ENCODE measurements around the gene ZBED5.
"Not testable (repeated sequence)": the region's sequence is repeated elsewhere in the genome, so short reads cannot be mapped to it uniquely, and the experiment has no call there.

The ZBED5 gene

GRCh38 chr11:10857709-10858438 lies at the start of gene ZBED5:
Gene ZBED5, minus strand, starts transcription at chr11:10858053. Its CDS starts 3,108 bp downstream, at chr11:10854945.
- peak; percentile 96 for DNase-seq

GRCh38 chr11:10906521-10906920 lies 48.7 kb upstream of the ZBED5 start:
- DNase-seq: no peak

GRCh38 chr11:10902301-10903063 lies 44.6 kb upstream of the ZBED5 start:
- no peak for DNase-seq

GRCh38 chr11:10900681-10901415 lies 43.0 kb upstream of the ZBED5 start:
- no peak for DNase-seq

- DNase-seq: no peak
These were observed 41.4 kb upstream of the ZBED5 start for GRCh38 chr11:10899121-10899830.

GRCh38 chr11:10898763-10899025 lies 40.8 kb upstream of the ZBED5 start:
- no peak for DNase-seq

- DNase-seq: no peak
These were observed 40.3 kb upstream of the ZBED5 start for GRCh38 chr11:10898003-10898762.

- no peak for DNase-seq
These were observed 39.3 kb upstream of the ZBED5 start for GRCh38 chr11:10897150-10897549.

GRCh38 chr11:10896493-10896892 lies 38.6 kb upstream of the ZBED5 start:
- no peak for DNase-seq

GRCh38 chr11:10895285-10895684 lies 37.4 kb upstream of the ZBED5 start:
- DNase-seq: no peak

- DNase-seq: no peak
These were observed 36.8 kb upstream of the ZBED5 start for GRCh38 chr11:10894666-10895065.

GRCh38 chr11:10893714-10894151 lies 35.9 kb upstream of the ZBED5 start:
- no peak for DNase-seq

GRCh38 chr11:10892250-10892649 lies 34.4 kb upstream of the ZBED5 start:
- DNase-seq: no peak

GRCh38 chr11:10891151-10891720 lies 33.4 kb upstream of the ZBED5 start:
- DNase-seq: no peak

GRCh38 chr11:10890083-10890482 lies 32.2 kb upstream of the ZBED5 start:
- DNase-seq: not testable (repeated sequence)

GRCh38 chr11:10887307-10887706 lies 29.5 kb upstream of the ZBED5 start:
- DNase-seq: no peak

- no peak for DNase-seq
These were observed 28.9 kb upstream of the ZBED5 start for GRCh38 chr11:10886652-10887250.

- no peak for DNase-seq
These were observed 28.0 kb upstream of the ZBED5 start for GRCh38 chr11:10885703-10886363.

GRCh38 chr11:10884292-10884691 lies 26.4 kb upstream of the ZBED5 start:
- DNase-seq: not testable (repeated sequence)

- DNase-seq: no peak
These were observed 24.0 kb upstream of the ZBED5 start for GRCh38 chr11:10881892-10882291.
